Measurements from ENCODE around the gene DCAF11. TPM values are rescaled to one million over a fixed set of nuclear protein-coding genes. Genes with fewer than 3 reads are reported as not detected.
A peak's percentile ranks its signal among the peaks of the same experiment; 100 is the strongest.

The DCAF11 gene
- total and polyA plus RNA-seq, 2 of the 8 experiments (the other 6 are each of a cell fraction or from before 2014, with no cell fraction given): 60.4 to 63.6 TPM

DNA sequence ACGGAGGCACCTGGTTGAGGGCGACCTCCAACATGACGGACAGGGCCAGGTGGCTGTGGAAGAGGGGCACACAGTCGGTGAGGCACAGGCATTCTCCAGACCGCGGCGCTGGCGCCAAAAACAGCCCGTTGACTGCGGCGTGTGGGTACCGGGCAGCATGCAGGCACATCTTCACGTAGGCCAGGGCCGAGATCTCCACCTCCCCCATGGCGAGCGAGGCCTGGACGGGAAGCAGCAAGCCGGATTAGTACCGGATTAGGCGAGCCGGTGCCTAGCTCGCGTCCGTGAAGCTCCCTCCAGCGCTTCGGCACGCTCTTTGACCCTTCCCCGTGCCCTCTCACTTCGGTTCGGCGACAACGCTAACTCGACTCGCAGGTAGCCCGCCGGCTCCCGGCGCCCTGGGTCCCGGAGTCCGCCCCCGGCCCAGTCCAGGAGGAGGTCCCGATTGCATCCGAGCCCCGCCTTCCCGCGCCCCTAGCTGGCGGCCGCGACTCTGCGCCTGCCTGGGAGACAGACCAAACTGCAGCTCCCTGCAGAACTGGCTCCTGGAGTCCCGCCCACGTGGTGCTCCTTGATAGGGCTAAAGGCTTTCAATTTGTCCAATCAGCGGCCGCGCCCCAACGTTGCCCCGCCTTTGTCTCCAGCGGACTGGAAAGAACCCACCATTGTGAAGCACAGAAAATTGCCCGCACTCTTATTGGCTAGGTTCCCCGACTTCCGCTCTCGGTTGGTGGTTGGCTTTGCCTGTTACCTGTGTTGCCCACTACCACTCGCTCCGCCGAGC is 26.7 kb downstream of the DCAF11 start, which contains the start of gene EMC9 (continued):
- TF ChIP-seq TAF1 (IDR thresholded peaks at IDR 0.05; ENCODE audit: low read depth, low read length): peak; percentile 92
- peak; percentile 97 for TF ChIP-seq SP1 (IDR thresholded peaks at IDR 0.05; ENCODE audit: low read depth, low read length)
- TF ChIP-seq RFX5 (IDR thresholded peaks at IDR 0.05; ENCODE audit: borderline replicate concordance, low read depth, low read length): peak; percentile 69; the same call in 1 of the 2 replicates
- peak; percentile 75; the same call in 1 of the 2 replicates for TF ChIP-seq EGR1 (IDR thresholded peaks at IDR 0.05; ENCODE audit: borderline replicate concordance, low read depth, low read length)
- peak; percentile 52; the same call in 1 of the 2 replicates for TF ChIP-seq SP2 (IDR thresholded peaks at IDR 0.05; ENCODE audit: low read length)
- TF ChIP-seq CBX8 (IDR thresholded peaks at IDR 0.05; ENCODE audit: borderline replicate concordance, low read depth, low read length): no peak
- TF ChIP-seq ZNF274 (IDR thresholded peaks at IDR 0.05; ENCODE audit: borderline replicate concordance, extremely low read depth, low read length): no peak
- TF ChIP-seq, protein P1, sequence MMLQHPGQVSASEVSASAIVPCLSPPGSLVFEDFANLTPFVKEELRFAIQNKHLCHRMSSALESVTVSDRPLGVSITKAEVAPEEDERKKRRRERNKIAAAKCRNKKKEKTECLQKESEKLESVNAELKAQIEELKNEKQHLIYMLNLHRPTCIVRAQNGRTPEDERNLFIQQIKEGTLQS (IDR thresholded peaks at IDR 0.05; ENCODE audit: insufficient read depth, low read depth, low read length): no peak
- peak; percentile 84 for TF ChIP-seq PHF8 (conservative IDR thresholded peaks at IDR 0.05; ENCODE audit: low read depth, low read length)
- TF ChIP-seq SIN3A (conservative IDR thresholded peaks at IDR 0.05 in 1 of 2, IDR thresholded peaks at IDR 0.05 in 1 of 2; ENCODE audit: low read depth in 1 of 2, low read length in 2 of 2): peak in 1 of 2 experiments; percentile 75; a peak in 1 of 4 replicates
- TF ChIP-seq POLR2AphosphoS5 (IDR thresholded peaks at IDR 0.05; ENCODE audit: low read depth, low read length): peak; percentile 88
- TF ChIP-seq, protein P2, sequence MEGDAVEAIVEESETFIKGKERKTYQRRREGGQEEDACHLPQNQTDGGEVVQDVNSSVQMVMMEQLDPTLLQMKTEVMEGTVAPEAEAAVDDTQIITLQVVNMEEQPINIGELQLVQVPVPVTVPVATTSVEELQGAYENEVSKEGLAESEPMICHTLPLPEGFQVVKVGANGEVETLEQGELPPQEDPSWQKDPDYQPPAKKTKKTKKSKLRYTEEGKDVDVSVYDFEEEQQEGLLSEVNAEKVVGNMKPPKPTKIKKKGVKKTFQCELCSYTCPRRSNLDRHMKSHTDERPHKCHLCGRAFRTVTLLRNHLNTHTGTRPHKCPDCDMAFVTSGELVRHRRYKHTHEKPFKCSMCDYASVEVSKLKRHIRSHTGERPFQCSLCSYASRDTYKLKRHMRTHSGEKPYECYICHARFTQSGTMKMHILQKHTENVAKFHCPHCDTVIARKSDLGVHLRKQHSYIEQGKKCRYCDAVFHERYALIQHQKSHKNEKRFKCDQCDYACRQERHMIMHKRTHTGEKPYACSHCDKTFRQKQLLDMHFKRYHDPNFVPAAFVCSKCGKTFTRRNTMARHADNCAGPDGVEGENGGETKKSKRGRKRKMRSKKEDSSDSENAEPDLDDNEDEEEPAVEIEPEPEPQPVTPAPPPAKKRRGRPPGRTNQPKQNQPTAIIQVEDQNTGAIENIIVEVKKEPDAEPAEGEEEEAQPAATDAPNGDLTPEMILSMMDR (IDR thresholded peaks at IDR 0.05; ENCODE audit: control extremely low read depth in 1 of 3, insufficient read depth in 1 of 3, low read depth in 1 of 3, low read length in 3 of 3): peak; percentile 23 to 48 (median 26); a peak in 3 of 4 replicates
- TF ChIP-seq NANOG (IDR thresholded peaks at IDR 0.05; ENCODE audit: insufficient read depth, low read depth, low read length, poor library complexity, severe bottlenecking): peak; percentile 31
- TF ChIP-seq CEBPB (IDR thresholded peaks at IDR 0.05; ENCODE audit: low read depth, low read length): 0 out of 2 replicates have a peak, but pooled peaks have one; percentile 24
- 0 out of 2 replicates have a peak, but pooled peaks have one; percentile 42 for TF ChIP-seq GTF2F1 (IDR thresholded peaks at IDR 0.05; ENCODE audit: borderline replicate concordance, low read depth, low read length)
- TF ChIP-seq, protein P3, sequence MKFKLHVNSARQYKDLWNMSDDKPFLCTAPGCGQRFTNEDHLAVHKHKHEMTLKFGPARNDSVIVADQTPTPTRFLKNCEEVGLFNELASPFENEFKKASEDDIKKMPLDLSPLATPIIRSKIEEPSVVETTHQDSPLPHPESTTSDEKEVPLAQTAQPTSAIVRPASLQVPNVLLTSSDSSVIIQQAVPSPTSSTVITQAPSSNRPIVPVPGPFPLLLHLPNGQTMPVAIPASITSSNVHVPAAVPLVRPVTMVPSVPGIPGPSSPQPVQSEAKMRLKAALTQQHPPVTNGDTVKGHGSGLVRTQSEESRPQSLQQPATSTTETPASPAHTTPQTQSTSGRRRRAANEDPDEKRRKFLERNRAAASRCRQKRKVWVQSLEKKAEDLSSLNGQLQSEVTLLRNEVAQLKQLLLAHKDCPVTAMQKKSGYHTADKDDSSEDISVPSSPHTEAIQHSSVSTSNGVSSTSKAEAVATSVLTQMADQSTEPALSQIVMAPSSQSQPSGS (IDR thresholded peaks at IDR 0.05; ENCODE audit: low read length): peak; percentile 95
- TF ChIP-seq SAP30 (IDR thresholded peaks at IDR 0.05; ENCODE audit: insufficient read depth, insufficient replicate concordance, low read length): peak; percentile 96
- no peak for TF ChIP-seq POU5F1 (IDR thresholded peaks at IDR 0.05; ENCODE audit: low read depth, low read length)

Measured in H1 (cell line).